Thymus (tissue), 11 donors: Measurements from ENCODE around the gene MAT2A. TPM values are rescaled to one million over a fixed set of nuclear protein-coding genes. Genes with fewer than 3 reads are reported as not detected.
A peak's percentile ranks its signal among the peaks of the same experiment; 100 is the strongest.

Experiments
- DNase-seq, 9 donors: peaks; one replicate each; pipeline ENCODE4 v3.0.0-alpha.2; 2013; ENCODE audit warnings: low spot score in 9 of 9, low read depth in 6 of 9, missing footprints in 1 of 9
- H3K27ac ChIP-seq, 2 donors: one replicate each; pipeline ENCODE4 v1.5.1; 2013; ENCODE audit warnings: control low read depth in 1 of 2, low read depth in 1 of 2, low read length in 1 of 2, mild to moderate bottlenecking in 1 of 2, moderate library complexity in 1 of 2
- H3K27me3 ChIP-seq, 2 donors: one replicate each; pipeline ENCODE4 v1.5.1; 2013; ENCODE audit warnings: low read length in 1 of 2; ENCODE audit not compliant: control insufficient read depth in 2 of 2, insufficient read depth in 1 of 2
- H3K36me3 ChIP-seq, 2 donors: one replicate each; pipeline ENCODE4 v1.5.1; 2013; ENCODE audit warnings: low read length in 1 of 2, mild to moderate bottlenecking in 1 of 2, moderate library complexity in 1 of 2; ENCODE audit not compliant: control insufficient read depth in 2 of 2, insufficient read depth in 2 of 2
- H3K4me1 ChIP-seq, 2 donors: one replicate each; pipeline ENCODE4 v1.5.1; 2013; ENCODE audit warnings: low read length in 2 of 2; ENCODE audit not compliant: control insufficient read depth in 2 of 2, insufficient read depth in 2 of 2
- H3K4me3 ChIP-seq, 2 donors: one replicate each; pipeline ENCODE4 v1.5.1; 2013; ENCODE audit warnings: low read length in 2 of 2, control low read depth in 1 of 2, mild to moderate bottlenecking in 1 of 2
- H3K9me3 ChIP-seq, 2 donors: one replicate each; pipeline ENCODE4 v1.5.1; 2013; ENCODE audit warnings: low read length in 1 of 2, mild to moderate bottlenecking in 1 of 2; ENCODE audit not compliant: control insufficient read depth in 2 of 2, insufficient read depth in 1 of 2
- WGBS: extraction: QIAGEN DNeasy Blood & Tissue Kit; methylation state at CpG from one replicate; pipeline ENCODE4 v1.1.7; 2013; 5-methylcytosine and 5-hydroxymethylcytosine counted together
- polyA plus RNA-seq: library from polyadenylated mRNA; stranded (reverse); fragments of 200-250 nt; gene quantifications from one replicate; pipeline ENCODE4 v1.2.3, GENCODE V29; 2013
- total RNA-seq: library from RNA; stranded (reverse); fragments of 120-200 nt; gene quantifications from one replicate; pipeline ENCODE4 v1.2.4, GENCODE V29; 2013
- donor health status: healthy.

MAT2A gene
- total and polyA plus RNA-seq, 2 donors, result 78.4 to 98.0 TPM

DNA sequence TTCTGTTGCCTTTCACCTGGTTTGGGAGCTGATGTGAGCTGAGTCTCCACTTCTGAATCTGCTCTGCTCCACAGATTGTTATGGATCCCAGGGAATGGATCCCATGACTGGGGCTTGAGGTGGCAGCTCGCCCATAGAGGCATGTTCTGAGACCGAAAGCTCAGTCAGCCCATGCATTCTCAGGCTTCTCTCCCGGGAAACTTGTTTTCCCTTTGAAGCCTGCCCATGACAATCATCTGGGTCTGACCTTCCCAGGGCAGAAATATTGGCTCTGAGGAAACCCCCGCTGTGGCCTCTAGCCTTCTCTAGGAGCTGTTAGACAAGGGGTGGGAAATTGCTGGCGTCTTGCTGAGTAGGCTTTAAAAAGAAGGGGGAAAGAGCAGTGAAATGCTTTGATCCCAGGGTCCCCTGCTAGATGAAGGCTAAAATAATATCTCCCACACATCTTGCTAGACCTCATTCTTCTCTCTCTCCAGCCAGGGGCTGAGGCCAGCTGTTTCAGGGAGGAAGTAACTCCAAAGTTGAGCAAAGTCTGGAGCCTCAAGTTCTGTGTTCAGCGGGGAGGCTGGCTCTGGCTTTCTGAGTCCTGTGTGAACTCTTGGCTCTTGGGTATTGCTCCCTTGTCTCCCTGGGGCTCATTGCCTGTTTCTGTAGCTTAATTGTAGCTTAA lies 40.4 kb downstream of the MAT2A start:
- peaks cover 6 to 15% of the 10 kb centered on the region in 2 donors for H3K36me3 ChIP-seq
- peak in 1 of 9 donors; percentile 47 for DNase-seq
- peak overlapping the region; percentile 62 to 66 for H3K4me3 ChIP-seq
- H3K27ac ChIP-seq, result peak overlapping the region; percentile 36 to 52
- 47% methylated on average over 6 of the region's 6 CpGs for WGBS
- peaks cover 27 to 50% of the 10 kb centered on the region in 2 donors for H3K4me1 ChIP-seq
- peaks cover 0 to 2% of the 10 kb centered on the region in 2 donors for H3K9me3 ChIP-seq
- H3K27me3 ChIP-seq, result no peaks in the 10 kb centered on the region

DNA sequence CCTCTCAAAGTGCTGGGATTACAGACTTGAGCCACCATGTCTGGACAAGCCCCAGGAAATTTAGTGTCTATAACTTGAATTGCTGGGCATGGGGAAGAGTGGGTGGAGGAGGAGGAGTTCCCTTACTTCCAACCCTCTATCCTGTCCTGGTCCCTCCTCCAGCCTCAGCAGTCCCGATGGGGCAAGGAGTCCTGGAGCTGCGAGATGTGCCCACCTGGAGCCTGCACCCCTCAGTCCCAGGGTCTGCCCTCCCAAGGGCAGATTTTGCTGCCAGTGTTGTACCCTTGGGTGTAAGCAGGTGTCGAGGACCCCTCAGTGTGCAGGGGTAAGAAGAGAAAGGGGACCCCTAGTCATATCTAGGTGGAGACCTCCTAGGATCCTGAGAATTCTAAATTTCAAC lies 41.2 kb downstream of the MAT2A start:
- Histone ChIP-seq H3K4me3 (no peak overlapping the region), H3K4me1 (peaks cover 27 to 58% of the 10 kb centered on the region in 2 donors), H3K9me3 (peaks cover 0 to 2% of the 10 kb centered on the region in 2 donors), H3K27me3 (no peaks in the 10 kb centered on the region), H3K36me3 (peaks cover 6 to 15% of the 10 kb centered on the region in 2 donors), H3K27ac (no peak overlapping the region)
- WGBS, result 93% methylated on average over 3 of the region's 3 CpGs
- no peak for DNase-seq

DNA sequence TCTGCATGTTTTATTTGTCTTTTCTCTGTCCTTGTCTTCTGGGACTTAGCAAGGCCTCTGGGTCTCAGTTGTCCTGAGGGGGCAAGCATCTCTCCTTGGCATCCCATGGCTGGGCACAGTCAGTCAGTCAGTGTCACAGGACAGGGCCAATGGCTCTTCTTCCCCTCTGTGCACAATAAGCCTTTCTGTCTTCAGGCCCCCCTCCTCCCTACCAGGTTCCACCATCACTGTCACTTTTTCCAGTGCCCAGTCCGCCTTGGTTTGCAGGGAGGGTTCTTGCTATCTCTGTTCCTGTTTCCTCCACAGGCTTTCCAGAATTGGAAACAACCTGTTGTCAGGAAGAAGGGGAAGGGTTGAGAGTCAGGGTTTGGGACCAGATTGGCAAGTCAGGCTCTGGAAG lies 43.5 kb downstream of the MAT2A start:
- H3K36me3 ChIP-seq, result peaks cover 6 to 15% of the 10 kb centered on the region in 2 donors
- H3K27ac ChIP-seq, result no peak overlapping the region
- no peaks in the 10 kb centered on the region for H3K27me3 ChIP-seq
- H3K4me1 ChIP-seq, result peaks cover 27 to 59% of the 10 kb centered on the region in 2 donors
- DNase-seq, result no peak
- peaks cover 0 to 2% of the 10 kb centered on the region in 2 donors for H3K9me3 ChIP-seq
- 96% methylated on average over 1 of the region's 1 CpG for WGBS
- H3K4me3 ChIP-seq, result no peak overlapping the region

DNA sequence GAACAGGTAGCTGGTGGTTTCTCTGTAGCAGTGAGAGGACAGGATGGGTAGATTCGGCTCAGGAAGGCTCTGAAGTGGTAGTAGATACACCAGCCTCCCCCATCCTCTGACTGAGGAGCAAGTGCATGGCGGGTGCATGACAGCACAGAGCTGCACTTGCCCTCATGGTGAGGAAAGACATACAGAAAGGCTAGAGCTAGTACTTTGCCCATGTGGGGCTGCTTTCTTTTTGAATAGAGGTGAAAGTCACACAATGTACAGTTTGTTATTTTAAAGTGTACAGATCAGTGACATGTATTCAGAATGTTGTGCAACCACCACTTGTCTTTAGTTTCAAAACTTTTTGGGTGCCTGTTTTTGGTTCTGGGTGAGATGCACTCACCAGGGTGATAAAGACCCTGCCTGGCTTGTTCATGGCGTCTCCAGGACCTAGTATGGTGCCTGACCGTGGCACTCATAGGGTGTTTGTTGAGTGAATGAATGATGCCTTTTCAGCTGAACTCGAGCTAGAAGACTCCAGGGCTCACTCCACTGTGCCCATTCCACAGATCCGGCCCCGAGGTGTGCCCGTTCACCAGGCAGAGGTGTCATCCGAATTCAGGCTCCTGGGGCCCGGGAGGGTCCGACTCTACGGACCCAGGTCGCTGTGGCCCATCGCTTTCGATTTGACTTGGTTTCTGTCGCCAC lies 44.8 kb downstream of the MAT2A start:
- Histone ChIP-seq H3K9me3 (peaks cover 0 to 2% of the 10 kb centered on the region in 2 donors), H3K27me3 (no peaks in the 10 kb centered on the region), H3K27ac (peak overlapping the region; percentile 72 to 86), H3K4me3 (peak overlapping the region; percentile 49 to 68), H3K4me1 (peaks cover 25 to 59% of the 10 kb centered on the region in 2 donors), H3K36me3 (peaks cover 6 to 15% of the 10 kb centered on the region in 2 donors)
- WGBS, result 44% methylated on average over 16 of the region's 16 CpGs
- peak in 2 of 9 donors; percentile 49 to 67 for DNase-seq

DNA sequence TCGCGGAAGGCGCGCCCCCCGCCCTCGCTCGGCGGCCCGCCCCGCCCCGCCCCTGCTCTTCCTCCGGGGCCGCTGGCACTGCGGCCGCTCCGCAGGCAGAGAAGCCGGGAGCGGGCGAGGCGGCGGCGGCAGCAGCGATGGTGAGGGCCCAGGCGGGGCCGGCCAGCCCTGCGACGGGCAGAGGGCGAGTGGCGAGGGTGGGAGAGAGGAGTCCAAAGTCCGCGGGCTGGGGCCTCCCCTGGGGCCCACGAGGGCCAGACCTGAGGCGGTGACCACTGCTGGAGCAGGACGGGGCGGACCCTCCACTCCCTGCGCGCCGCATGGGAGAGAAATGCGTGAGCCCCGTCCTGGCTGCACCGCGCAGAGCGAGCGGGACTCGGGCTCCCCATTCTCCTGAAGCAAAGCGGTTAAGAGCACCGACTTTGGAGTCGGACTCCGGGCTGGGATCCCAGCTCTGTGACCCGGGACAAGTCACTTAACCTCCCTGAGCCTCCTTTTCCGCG lies 45.4 kb downstream of the MAT2A start, which contains the start of gene VAMP5:
Gene VAMP5, plus strand, starts transcription at position 78 of the 503 bp plus-strand sequence. Its CDS starts 60 bp downstream, at position 138.
- Histone ChIP-seq H3K27me3 (no peaks in the 10 kb centered on the region), H3K27ac (peak within 1 kb of the TSS; percentile 72 to 86), H3K4me1 (peaks cover 19 to 58% of the 10 kb centered on the region in 2 donors), H3K36me3 (peaks cover 6 to 15% of the 10 kb centered on the region in 2 donors), H3K4me3 (peak within 1 kb of the TSS; percentile 51 to 68), H3K9me3 (peaks cover 0 to 2% of the 10 kb centered on the region in 2 donors)
- DNase-seq, result peak in 1 of 9 donors; percentile 61
- WGBS, result 31% methylated on average over 52 of the region's 52 CpGs

DNA sequence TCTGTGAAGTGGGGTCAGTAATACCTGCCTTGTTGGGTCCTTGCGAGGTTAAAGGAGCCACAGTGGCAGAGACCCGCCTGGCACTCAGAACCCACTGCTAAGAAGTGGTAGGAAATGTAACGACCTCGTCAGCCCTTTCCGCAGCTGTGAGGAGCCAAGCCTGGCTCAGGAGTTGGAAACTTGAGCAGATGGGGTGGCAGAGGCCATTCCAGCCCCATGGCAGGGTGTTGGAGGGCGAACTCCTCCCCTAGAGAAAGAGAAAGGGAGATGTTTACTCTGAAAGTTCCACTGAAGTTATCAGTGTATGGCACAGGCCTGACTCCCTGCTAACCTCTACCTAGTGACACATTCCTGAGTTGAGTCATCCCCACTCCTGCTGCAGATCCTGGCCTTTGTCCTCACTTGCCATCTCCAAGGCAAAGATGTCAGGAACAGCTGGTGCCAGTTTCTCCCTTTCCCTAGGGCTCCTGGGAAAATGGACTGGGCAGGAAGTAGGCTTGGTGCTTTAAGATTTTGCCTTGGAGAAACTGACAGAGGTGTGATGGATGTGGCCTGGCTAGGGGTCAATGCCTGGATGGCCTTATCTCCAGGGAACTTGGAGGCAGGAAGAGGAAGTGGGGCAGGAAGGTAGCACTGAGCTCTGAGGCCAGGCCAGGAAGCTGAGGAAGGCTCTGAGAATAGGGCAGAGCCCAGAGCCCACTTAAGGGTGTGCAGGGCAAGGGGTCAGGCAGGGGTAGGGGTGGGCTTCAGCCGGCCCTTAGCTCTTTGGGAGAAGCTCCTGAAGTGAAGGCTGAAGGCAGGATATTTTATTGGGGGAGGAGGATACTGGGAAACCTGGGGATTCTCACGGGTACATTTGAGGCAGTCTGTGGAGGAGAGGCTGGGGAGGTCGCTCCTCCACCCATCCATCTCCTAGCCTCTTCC lies 46.2 kb downstream of the MAT2A start:
- Histone ChIP-seq H3K36me3 (peaks cover 6 to 15% of the 10 kb centered on the region in 2 donors), H3K27me3 (no peaks in the 10 kb centered on the region), H3K9me3 (peaks cover 0 to 2% of the 10 kb centered on the region in 2 donors), H3K4me1 (peaks cover 15 to 52% of the 10 kb centered on the region in 2 donors), H3K4me3 (peak overlapping the region; percentile 51 to 68), H3K27ac (peak overlapping the region; percentile 66 to 69)
- peak in 2 of 9 donors; percentile 26 to 53 for DNase-seq
- 48% methylated on average over 9 of the region's 9 CpGs for WGBS

DNA sequence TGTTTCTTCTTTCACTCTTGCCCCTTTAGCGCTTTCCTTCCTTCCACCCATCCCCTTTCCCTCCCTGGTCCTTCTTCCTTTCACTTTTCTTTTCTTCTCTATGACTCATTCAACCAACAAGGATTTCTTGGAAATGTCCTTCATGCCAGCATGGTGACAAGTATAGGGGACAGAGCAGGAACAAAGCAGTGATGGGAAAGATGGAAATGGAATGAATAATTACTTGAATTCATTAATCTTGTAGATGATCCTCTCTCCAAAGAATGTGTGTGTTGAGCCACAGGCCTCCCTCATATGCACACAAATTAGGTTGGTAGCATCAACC lies 46.8 kb downstream of the MAT2A start:
- H3K4me3 ChIP-seq, result no peak overlapping the region

DNA sequence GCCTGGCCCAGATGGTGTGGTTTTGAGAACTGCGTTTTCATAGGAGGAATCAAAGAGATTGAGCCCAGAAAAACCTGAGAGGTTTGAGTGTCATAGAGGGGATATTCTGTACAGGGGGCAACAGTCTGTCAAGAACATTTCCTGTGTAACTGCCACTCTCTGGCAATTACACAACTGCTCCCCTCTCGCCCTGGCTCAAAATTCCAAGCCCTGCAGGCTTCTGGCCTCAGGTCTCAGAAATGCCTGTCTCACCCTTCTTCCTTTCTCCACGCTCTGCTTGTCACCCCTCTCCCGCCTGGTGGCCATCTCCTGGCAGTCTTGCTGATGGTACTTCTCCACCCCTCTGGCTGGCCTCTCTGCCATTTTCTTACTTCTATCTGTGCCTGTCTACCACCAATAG lies 49.3 kb downstream of the MAT2A start:
- WGBS, result 25% methylated on average over 4 of the region's 4 CpGs
- peak in 2 of 9 donors; percentile 30 to 50 for DNase-seq
- Histone ChIP-seq H3K4me1 (peaks cover 12 to 57% of the 10 kb centered on the region in 2 donors), H3K36me3 (no peaks in the 10 kb centered on the region), H3K27me3 (no peaks in the 10 kb centered on the region), H3K27ac (peak overlapping the region; percentile 52 to 80), H3K9me3 (no peaks in the 10 kb centered on the region), H3K4me3 (no peak overlapping the region)

More for the DNA sequence above, 46.8 kb downstream of the MAT2A start:
- Histone ChIP-seq H3K36me3 (peaks cover 6 to 13% of the 10 kb centered on the region in 2 donors), H3K27me3 (no peaks in the 10 kb centered on the region), H3K4me1 (peaks cover 12 to 52% of the 10 kb centered on the region in 2 donors), H3K27ac (peak overlapping the region; percentile 36 to 66), H3K9me3 (peaks cover 0 to 2% of the 10 kb centered on the region in 2 donors)
- no peak for DNase-seq
- 92% methylated on average over 1 of the region's 1 CpG for WGBS
